Caco-2 (cell line): ENCODE data around the gene KRTAP3-3. TPM values are rescaled to one million over a fixed set of nuclear protein-coding genes. Genes with fewer than 3 reads are reported as not detected.
A peak's percentile ranks its signal among the peaks of the same experiment; 100 is the strongest.

Experiments used
- BruUV-seq: library from RNA; stranded (reverse); fragments of 400-500 nt; replicated peaks from 2 replicates; lab custom pipeline; 2021; lab: Mats Ljungman, UMichigan
- CTCF ChIA-PET: fragments of 300-600 bp; sonication (Branson Sonifier 250); formaldehyde crosslinking; loops from one replicate; lab custom pipeline; 2022; ENCODE audit warnings: antibody characterized with exemption; lab: Charles Lee
- POLR2A ChIA-PET: fragments of 300-600 bp; sonication (Branson Sonifier 250); formaldehyde crosslinking; loops from one replicate; lab custom pipeline; 2022; ENCODE audit warnings: antibody characterized with exemption; lab: Charles Lee
- DNase-seq, 2 experiments: peaks; one replicate each; pipeline versions ENCODE4 v3.0.0 to v3.0.0-alpha.2; 2020 to 2022
- H3K27me3 ChIP-seq: replicated peaks from 2 replicates; pipeline ENCODE4 v1.6.0; 2011; ENCODE audit warnings: low read length; ENCODE audit not compliant: control insufficient read depth, insufficient read depth
- H3K36me3 ChIP-seq: 2 replicates; pipeline ENCODE4 v1.5.1; 2011; ENCODE audit warnings: low read length; ENCODE audit not compliant: control insufficient read depth, insufficient read depth
- H3K4me1 ChIP-seq: fragments of 250-450 bp; sonication (Bioruptor Pico); 2 replicates; pipeline ENCODE4 v1.5.1; 2020; ENCODE audit warnings: mild to moderate bottlenecking
- H3K4me3 ChIP-seq: 2 replicates; pipeline ENCODE4 v1.5.1; 2011; ENCODE audit warnings: low read depth, mild to moderate bottlenecking, control low read depth, low read length
- H3K9me3 ChIP-seq: fragments of 250-450 bp; sonication (Bioruptor Pico); 2 replicates; pipeline ENCODE4 v1.5.1; 2020; ENCODE audit warnings: mild to moderate bottlenecking, moderate library complexity
- H3K27ac Mint-ChIP-seq: one replicate; pipeline ENCODE4 v1.8.0; 2022; ENCODE audit warnings: mixed read lengths; ENCODE audit not compliant: unreplicated experiment
- H3K27me3 Mint-ChIP-seq: one replicate; pipeline ENCODE4 v1.8.0; 2022; ENCODE audit warnings: mixed read lengths; ENCODE audit not compliant: insufficient read depth, unreplicated experiment
- H3K36me3 Mint-ChIP-seq: one replicate; pipeline ENCODE4 v1.8.0; 2022; ENCODE audit warnings: mild to moderate bottlenecking, mixed read lengths; ENCODE audit not compliant: insufficient read depth, unreplicated experiment
- H3K4me1 Mint-ChIP-seq: one replicate; pipeline ENCODE4 v1.8.0; 2022; ENCODE audit warnings: low read depth, mixed read lengths; ENCODE audit not compliant: unreplicated experiment
- H3K4me3 Mint-ChIP-seq: one replicate; pipeline ENCODE4 v1.8.0; 2022; ENCODE audit warnings: mild to moderate bottlenecking, moderate library complexity, mixed read lengths; ENCODE audit not compliant: unreplicated experiment
- H3K9me3 Mint-ChIP-seq: one replicate; pipeline ENCODE4 v1.8.0; 2022; ENCODE audit warnings: mixed read lengths; ENCODE audit not compliant: unreplicated experiment
- intact Hi-C: fragments of 100-400 bp; cut with micrococcal nuclease; formaldehyde crosslinking; loops from one replicate; pipeline ENCODE4 v1.10.0; 2022; ENCODE audit not compliant: unreplicated experiment
- total RNA-seq: library from RNA; stranded (reverse); gene quantifications from 2 replicates; pipeline ENCODE4 v1.2.3, GENCODE V29; 2022
- TF ChIP-seq, protein P1 (sequence below), 2 experiments: fragments of 200-600 bp in 1 of 2; IDR thresholded peaks; 1 replicate in 1 of 2; 2 replicates in 1 of 2; pipeline versions ENCODE4 v1.5.1 to v1.8.0; 2011 to 2022; ENCODE audit warnings: antibody characterized with exemption in 1 of 2, control low read depth in 1 of 2, inconsistent platforms in 1 of 2, low read depth in 1 of 2, low read length in 1 of 2, mild to moderate bottlenecking in 1 of 2, moderate library complexity in 1 of 2; ENCODE audit not compliant: insufficient read depth in 1 of 2, severe bottlenecking in 1 of 2, unreplicated experiment in 1 of 2

KRTAP3-3 gene
- total RNA-seq, 1 experiment from 2014 or later = not detected

DNA sequence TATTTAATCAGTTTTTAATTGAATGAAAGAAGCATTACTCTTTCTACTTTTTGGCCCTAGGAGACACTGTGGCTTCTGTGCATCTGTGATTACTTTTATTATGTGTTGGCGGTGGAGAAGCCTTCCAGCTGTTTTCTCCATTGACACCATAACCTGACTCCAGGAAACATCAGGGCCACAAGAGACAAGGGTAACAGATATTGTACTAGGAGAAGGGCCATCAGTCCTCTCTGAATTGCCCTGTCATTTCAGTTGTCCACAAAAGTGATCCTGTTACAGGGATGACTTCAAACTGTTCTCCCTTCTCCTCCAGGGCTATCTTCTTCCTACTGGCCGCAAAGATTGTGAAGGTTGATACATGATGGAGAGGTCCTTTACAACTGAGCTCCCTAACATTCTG lies 41.8 kb downstream of the KRTAP3-3 start:
- Histone ChIP-seq H3K4me1 (peaks cover 77% of the 10 kb centered on the region), H3K9me3 (no peaks in the 10 kb centered on the region), H3K27me3 (no peaks in the 10 kb centered on the region), H3K4me3 (no peak overlapping the region), H3K36me3 (no peaks in the 10 kb centered on the region)
- no peaks in the 10 kb centered on the region for H3K9me3 Mint-ChIP-seq
- H3K27ac Mint-ChIP-seq = peak overlapping the region; percentile 44
- no peaks in the 10 kb centered on the region for H3K27me3 Mint-ChIP-seq
- CTCF ChIA-PET = no interaction called here
- no peak overlapping the region for H3K4me3 Mint-ChIP-seq
- no TSS peak for BruUV-seq
- H3K4me1 Mint-ChIP-seq = peaks cover 64% of the 10 kb centered on the region
- intact Hi-C loops = no loop called here
- POLR2A ChIA-PET = no interaction called here
- DNase-seq = no peak
- H3K36me3 Mint-ChIP-seq = peaks cover 6% of the 10 kb centered on the region
- TF ChIP-seq, protein P1, sequence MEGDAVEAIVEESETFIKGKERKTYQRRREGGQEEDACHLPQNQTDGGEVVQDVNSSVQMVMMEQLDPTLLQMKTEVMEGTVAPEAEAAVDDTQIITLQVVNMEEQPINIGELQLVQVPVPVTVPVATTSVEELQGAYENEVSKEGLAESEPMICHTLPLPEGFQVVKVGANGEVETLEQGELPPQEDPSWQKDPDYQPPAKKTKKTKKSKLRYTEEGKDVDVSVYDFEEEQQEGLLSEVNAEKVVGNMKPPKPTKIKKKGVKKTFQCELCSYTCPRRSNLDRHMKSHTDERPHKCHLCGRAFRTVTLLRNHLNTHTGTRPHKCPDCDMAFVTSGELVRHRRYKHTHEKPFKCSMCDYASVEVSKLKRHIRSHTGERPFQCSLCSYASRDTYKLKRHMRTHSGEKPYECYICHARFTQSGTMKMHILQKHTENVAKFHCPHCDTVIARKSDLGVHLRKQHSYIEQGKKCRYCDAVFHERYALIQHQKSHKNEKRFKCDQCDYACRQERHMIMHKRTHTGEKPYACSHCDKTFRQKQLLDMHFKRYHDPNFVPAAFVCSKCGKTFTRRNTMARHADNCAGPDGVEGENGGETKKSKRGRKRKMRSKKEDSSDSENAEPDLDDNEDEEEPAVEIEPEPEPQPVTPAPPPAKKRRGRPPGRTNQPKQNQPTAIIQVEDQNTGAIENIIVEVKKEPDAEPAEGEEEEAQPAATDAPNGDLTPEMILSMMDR (IDR thresholded peaks at IDR 0.05; ENCODE audit: insufficient read depth in 1 of 2, low read depth in 1 of 2, low read length in 1 of 2, severe bottlenecking in 1 of 2, unreplicated experiment in 1 of 2) = no peak

DNA sequence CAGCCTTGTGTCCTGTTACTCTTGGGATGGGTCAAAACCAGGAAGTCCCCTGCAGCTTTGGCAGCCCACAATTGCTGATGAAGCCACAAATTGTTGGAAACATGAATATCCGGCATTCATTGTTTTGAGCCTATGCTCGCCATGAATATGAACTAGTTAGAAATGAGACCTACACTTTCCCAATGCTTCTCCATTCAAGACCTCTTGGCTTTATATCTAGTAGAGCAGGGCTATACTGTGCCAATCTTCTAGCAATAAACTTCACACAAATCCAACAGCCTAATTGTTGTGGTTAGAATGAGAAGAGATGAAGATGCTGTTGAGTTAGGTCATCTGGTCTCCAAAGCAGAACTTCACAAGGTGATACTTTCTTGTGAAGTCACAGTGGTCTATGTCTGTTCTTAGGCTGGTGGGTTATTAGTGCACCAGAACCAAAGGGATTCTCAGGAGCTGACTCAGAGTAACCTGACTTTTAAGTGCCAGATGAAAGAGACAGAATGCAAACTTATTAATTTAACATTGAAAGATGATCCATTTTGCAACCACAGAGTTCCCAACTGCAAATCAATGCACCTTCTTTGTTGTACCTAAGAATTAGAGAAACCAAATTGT lies 42.8 kb downstream of the KRTAP3-3 start:
- no peak overlapping the region for H3K4me3 Mint-ChIP-seq
- intact Hi-C loops = no loop called here
- no peak overlapping the region for H3K27ac Mint-ChIP-seq
- H3K27me3 ChIP-seq = no peaks in the 10 kb centered on the region
- H3K36me3 Mint-ChIP-seq = no peaks in the 10 kb centered on the region
- H3K9me3 Mint-ChIP-seq = no peaks in the 10 kb centered on the region
- CTCF ChIA-PET = no interaction called here
- H3K4me1 Mint-ChIP-seq = peaks cover 56% of the 10 kb centered on the region
- POLR2A ChIA-PET = no interaction called here
- H3K27me3 Mint-ChIP-seq = no peaks in the 10 kb centered on the region
- no peak for DNase-seq
- H3K4me1 ChIP-seq = peaks cover 72% of the 10 kb centered on the region
- H3K4me3 ChIP-seq = no peak overlapping the region
- TF ChIP-seq, protein P1 (IDR thresholded peaks at IDR 0.05; ENCODE audit: insufficient read depth in 1 of 2, low read depth in 1 of 2, low read length in 1 of 2, severe bottlenecking in 1 of 2, unreplicated experiment in 1 of 2) = no peak
- BruUV-seq = no TSS peak
- H3K9me3 ChIP-seq = no peaks in the 10 kb centered on the region
- H3K36me3 ChIP-seq = no peaks in the 10 kb centered on the region

DNA sequence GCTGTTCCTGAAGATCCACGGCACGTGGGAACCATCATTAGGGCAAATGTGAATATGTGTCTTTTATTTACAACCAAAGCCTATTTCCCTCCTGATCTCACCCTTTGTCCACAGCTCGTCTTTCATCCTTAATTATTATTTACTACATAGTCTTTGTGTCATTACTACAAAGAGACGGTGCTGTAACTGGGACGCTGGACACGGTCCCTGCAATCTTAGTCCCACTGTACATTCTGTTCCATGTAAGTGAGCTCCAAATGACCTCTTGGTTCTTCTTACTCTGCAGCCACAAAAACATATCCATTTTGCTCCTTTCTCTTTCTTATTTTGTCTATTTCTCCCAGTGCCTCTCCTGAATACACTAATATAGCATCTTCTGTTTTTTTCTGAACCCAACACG lies 43.8 kb downstream of the KRTAP3-3 start:
- intact Hi-C loops = no loop called here
- Histone ChIP-seq H3K4me3 (no peak overlapping the region), H3K27me3 (no peaks in the 10 kb centered on the region), H3K9me3 (no peaks in the 10 kb centered on the region), H3K36me3 (no peaks in the 10 kb centered on the region), H3K4me1 (peaks cover 63% of the 10 kb centered on the region)
- H3K27me3 Mint-ChIP-seq = no peaks in the 10 kb centered on the region
- peaks cover 55% of the 10 kb centered on the region for H3K4me1 Mint-ChIP-seq
- ChIA-PET POLR2A (interaction anchor here (0.6 kb wide), 1 partner anchor 109 kb away, joined by 5 read pairs; no protein-coding TSS in a partner anchor), CTCF (interaction anchor here (1.0 kb wide), 1 partner anchor 40 kb away, joined by 3 read pairs; no protein-coding TSS in a partner anchor)
- DNase-seq = no peak
- peak overlapping the region; percentile 88 for H3K27ac Mint-ChIP-seq
- H3K4me3 Mint-ChIP-seq = peak overlapping the region; percentile 19
- H3K9me3 Mint-ChIP-seq = no peaks in the 10 kb centered on the region
- H3K36me3 Mint-ChIP-seq = no peaks in the 10 kb centered on the region
- TF ChIP-seq, protein P1 (IDR thresholded peaks at IDR 0.05; ENCODE audit: insufficient read depth in 1 of 2, low read depth in 1 of 2, low read length in 1 of 2, severe bottlenecking in 1 of 2, unreplicated experiment in 1 of 2) = no peak
- BruUV-seq = no TSS peak
